ENCODE measurements around the gene TPM3.
"Not testable (repeated sequence)": the region's sequence is repeated elsewhere in the genome, so short reads cannot be mapped to it uniquely, and the experiment has no call there.

TPM3 gene

GRCh38 chr1:154129391-154129970 is 62.4 kb downstream of the TPM3 start:
- TF ChIP-seq ZC3H10 (CRISPR knock-in tag; IDR thresholded peaks at IDR 0.05) (no peak), ZNF565 (CRISPR knock-in tag; conservative IDR thresholded peaks at IDR 0.05; ENCODE audit: low read depth) (no peak), PPARA (CRISPR knock-in tag; IDR thresholded peaks at IDR 0.05; ENCODE audit: borderline replicate concordance) (no peak), ESRRG (CRISPR knock-in tag; IDR thresholded peaks at IDR 0.05) (no peak), RARB (CRISPR knock-in tag; IDR thresholded peaks at IDR 0.05) (no peak), TSHZ2 (CRISPR knock-in tag; IDR thresholded peaks at IDR 0.05) (no peak), TOX (CRISPR knock-in tag; IDR thresholded peaks at IDR 0.05; ENCODE audit: borderline replicate concordance) (no peak), GLIS3 (CRISPR knock-in tag; IDR thresholded peaks at IDR 0.05) (no peak), CSDC2 (CRISPR knock-in tag; IDR thresholded peaks at IDR 0.05) (no peak), ZFP3 (CRISPR knock-in tag; IDR thresholded peaks at IDR 0.05) (no peak), ZNF8 (CRISPR knock-in tag; IDR thresholded peaks at IDR 0.05) (no peak), CSRNP3 (CRISPR knock-in tag; IDR thresholded peaks at IDR 0.05) (no peak), ZNF70 (CRISPR knock-in tag; IDR thresholded peaks at IDR 0.05) (no peak), ARNTL (CRISPR knock-in tag; IDR thresholded peaks at IDR 0.05; ENCODE audit: borderline replicate concordance, low read depth) (no peak)
- ATAC-seq, result peak; percentile 71

GRCh38 chr1:154123205-154123604 is 68.7 kb downstream of the TPM3 start:
- ATAC-seq, result not testable (repeated sequence)

- TF ChIP-seq GLIS3 (CRISPR knock-in tag; IDR thresholded peaks at IDR 0.05) (no peak), ZFP30 (CRISPR knock-in tag; IDR thresholded peaks at IDR 0.05) (no peak), POU6F1 (CRISPR knock-in tag; IDR thresholded peaks at IDR 0.05; ENCODE audit: borderline replicate concordance, low read depth) (no peak), TCF4 (CRISPR knock-in tag; IDR thresholded peaks at IDR 0.05; ENCODE audit: borderline replicate concordance) (no peak), CSDC2 (CRISPR knock-in tag; IDR thresholded peaks at IDR 0.05) (no peak), SNAI2 (CRISPR knock-in tag; IDR thresholded peaks at IDR 0.05) (no peak), ARNTL (CRISPR knock-in tag; IDR thresholded peaks at IDR 0.05; ENCODE audit: borderline replicate concordance, low read depth) (no peak), ESRRG (CRISPR knock-in tag; IDR thresholded peaks at IDR 0.05) (no peak)
- no peak for ATAC-seq
Observed at GRCh38 chr1:154117642-154118041, 74.3 kb downstream of the TPM3 start.

- ATAC-seq, result peak; percentile 45; the same call in 1 of the 3 replicates
- no peak for TF ChIP-seq PATZ1 (CRISPR knock-in tag; IDR thresholded peaks at IDR 0.05; ENCODE audit: borderline replicate concordance)
- TF ChIP-seq ZC3H10 (CRISPR knock-in tag; IDR thresholded peaks at IDR 0.05), result no peak
- no peak for TF ChIP-seq ISL1 (CRISPR knock-in tag; IDR thresholded peaks at IDR 0.05)
- TF ChIP-seq POU6F1 (CRISPR knock-in tag; IDR thresholded peaks at IDR 0.05; ENCODE audit: borderline replicate concordance, low read depth), result no peak
- TF ChIP-seq TOX (CRISPR knock-in tag; IDR thresholded peaks at IDR 0.05; ENCODE audit: borderline replicate concordance), result no peak
- no peak for TF ChIP-seq CREB5 (CRISPR knock-in tag; IDR thresholded peaks at IDR 0.05; ENCODE audit: low read depth)
- TF ChIP-seq OSR1 (CRISPR knock-in tag; IDR thresholded peaks at IDR 0.05), result no peak
- no peak for TF ChIP-seq ZNF565 (CRISPR knock-in tag; conservative IDR thresholded peaks at IDR 0.05; ENCODE audit: low read depth)
- no peak for TF ChIP-seq CSRNP3 (CRISPR knock-in tag; IDR thresholded peaks at IDR 0.05)
Observed at GRCh38 chr1:154115180-154115579, 76.7 kb downstream of the TPM3 start.

Measured in SK-N-SH treated with all-trans-retinoic acid at 6 μM for 48 hours (cell line).